ENCODE measurements around the gene KLF4.

Gene KLF4

GRCh38 chr9:107447081-107447480 lies 42.5 kb downstream of the KLF4 start:
- no peak for DNase-seq

DNA sequence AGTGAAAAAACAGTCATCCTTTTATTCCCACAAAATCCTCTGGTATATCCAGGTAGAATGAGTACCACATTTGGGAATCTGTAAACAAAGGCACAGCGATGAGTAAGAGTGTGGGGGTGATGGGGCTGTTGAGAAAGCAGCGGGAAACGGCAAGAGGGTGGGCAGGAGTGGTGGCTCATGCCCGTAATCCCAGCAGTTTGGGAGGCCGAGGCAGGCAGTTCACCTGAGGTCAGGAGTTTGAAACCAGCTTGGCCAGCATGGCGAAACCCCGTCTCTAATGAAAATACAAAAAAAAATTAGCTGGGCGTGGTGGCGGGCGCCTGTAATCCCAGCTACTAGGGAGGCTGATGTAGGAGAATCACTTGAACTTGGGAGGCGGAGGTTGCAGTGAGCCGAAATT lies 43.1 kb downstream of the KLF4 start:
- no peak for DNase-seq

DNA sequence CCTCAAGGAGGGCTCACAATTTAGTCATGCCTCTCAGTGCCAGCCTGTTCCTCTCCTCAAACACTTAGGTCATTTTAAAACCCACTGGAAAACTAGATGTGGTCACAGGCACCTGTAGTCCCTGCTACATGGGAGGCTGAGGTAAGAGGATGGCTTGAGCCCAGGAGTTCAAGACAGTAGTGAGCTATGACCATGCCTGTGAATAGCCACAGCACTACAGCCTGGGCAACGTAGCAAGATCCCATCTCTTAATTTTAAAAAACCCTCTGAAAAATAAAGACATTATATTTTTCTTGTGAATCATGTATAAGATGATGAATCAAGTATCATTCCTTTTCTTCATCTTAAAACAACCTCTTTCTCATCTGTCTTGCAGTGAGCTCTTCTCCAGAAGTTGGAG lies 45.8 kb downstream of the KLF4 start:
- DNase-seq = no peak

GRCh38 chr9:107439991-107440456 lies 49.5 kb downstream of the KLF4 start:
- no peak for DNase-seq

DNA sequence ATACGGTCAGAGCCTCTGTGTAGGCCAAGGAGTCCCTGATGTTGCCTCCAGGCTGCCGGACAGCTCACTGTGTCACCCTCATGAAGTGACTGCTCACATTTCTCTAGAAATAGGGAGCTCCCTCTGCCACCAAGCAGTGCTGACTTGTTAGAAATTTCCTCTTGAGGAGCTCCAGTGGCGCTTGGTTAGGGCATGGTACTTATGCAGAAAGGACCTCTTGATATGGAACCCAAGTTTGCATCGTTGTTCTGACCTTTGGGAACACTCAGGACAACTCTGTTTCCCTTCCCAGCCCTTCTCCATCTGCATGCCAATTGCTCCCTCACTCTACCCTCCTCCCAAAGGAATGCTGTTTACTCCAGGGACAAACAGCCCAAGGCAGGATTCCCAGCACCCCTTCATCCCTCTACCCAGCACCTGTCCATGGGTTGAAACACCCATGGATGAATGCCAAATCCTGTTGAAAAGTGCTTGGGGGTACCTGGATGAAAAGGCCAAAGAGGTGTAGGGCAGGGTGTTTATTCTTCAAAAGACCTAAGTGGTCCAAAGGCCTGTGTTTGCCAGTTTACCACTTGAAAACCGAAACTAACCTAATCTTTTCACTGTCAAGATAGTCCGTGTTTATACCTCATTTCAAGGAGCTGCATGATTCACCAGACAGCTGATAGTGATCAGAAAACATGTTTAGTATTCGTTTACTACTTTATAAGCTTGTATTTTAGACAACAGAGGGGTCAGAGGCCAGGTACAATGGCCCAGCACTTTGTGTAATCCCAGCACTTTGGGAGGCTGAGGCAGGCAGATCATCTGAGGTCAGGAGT lies 51.1 kb downstream of the KLF4 start:
- no peak for DNase-seq

- DNase-seq = no peak
Measured at GRCh38 chr9:107437716-107438115, 51.9 kb downstream of the KLF4 start.

- DNase-seq = no peak
Measured at GRCh38 chr9:107435415-107435814, 54.2 kb downstream of the KLF4 start.

All from NCI-H524 treated with DMSO at 0.1 percent for 48 hours (cell line).